MM.1S (cell line): ENCODE measurements around the gene PRUNE2.

Source experiments
- CTCF ChIP-seq: fragments of 300-600 bp; sonication (generic); IDR thresholded peaks from 2 replicates; pipeline ENCODE4 v1.5.1; 2016; ENCODE audit warnings: antibody characterized with exemption, low read length, mixed read lengths
- EZH2 ChIP-seq: fragments of 300-600 bp; sonication (generic); optimal IDR thresholded peaks from 2 replicates; pipeline ENCODE3; 2017; ENCODE audit warnings: low read depth, mild to moderate bottlenecking, antibody characterized with exemption, low read length, mixed read lengths
- EZH2phosphoT487 ChIP-seq: fragments of 300-600 bp; sonication (generic); IDR thresholded peaks from 2 replicates; pipeline ENCODE4 v1.6.1; 2018; ENCODE audit warnings: antibody characterized with exemption, low read length

GRCh38 chr9:76932757-76933156 lies 26.8 kb upstream of the PRUNE2 start:
- TF ChIP-seq CTCF (no peak), EZH2phosphoT487 (no peak), EZH2 (no peak)
